Vagina (tissue), 2 donors: ENCODE results near the gene MAPRE2. TPM values are rescaled to one million over a fixed set of nuclear protein-coding genes. Genes with fewer than 3 reads are reported as not detected.

ENCODE experiments used
- DNase-seq, 2 donors: peaks; one replicate each; pipeline ENCODE4 v3.0.0-alpha.2; 2017; ENCODE audit errors: extremely low spot score in 2 of 2
- H3K27ac ChIP-seq: fragments of 200-600 bp; sonication (generic); one replicate; pipeline ENCODE4 v1.5.1; 2019
- H3K27me3 ChIP-seq: fragments of 200-600 bp; sonication (generic); one replicate; pipeline ENCODE4 v1.5.1; 2019
- H3K36me3 ChIP-seq, 2 donors: fragments of 200-600 bp; sonication (generic); one replicate each; pipeline ENCODE4 v1.5.1; 2017 to 2019
- H3K4me1 ChIP-seq: fragments of 200-600 bp; sonication (generic); one replicate; pipeline ENCODE4 v1.5.1; 2019
- H3K4me3 ChIP-seq, 2 donors: fragments of 200-600 bp; sonication (generic); 1 replicate in 1 of 2; 2 replicates in 1 of 2; pipeline ENCODE4 v1.5.1; 2016 to 2019
- H3K9me3 ChIP-seq: fragments of 200-600 bp; sonication (generic); one replicate; pipeline ENCODE4 v1.5.1; 2019
- POLR2A ChIP-seq, 2 donors: fragments of 450-650 bp; IDR thresholded peaks; one replicate each; pipeline ENCODE4 v1.6.1; 2017; ENCODE audit warnings: antibody characterized with exemption in 2 of 2, mild to moderate bottlenecking in 2 of 2, moderate library complexity in 2 of 2
- POLR2AphosphoS5 ChIP-seq, 2 donors: sonication (generic); formaldehyde crosslinking; IDR thresholded peaks; one replicate each; pipeline ENCODE4 v1.9.0; 2017; ENCODE audit warnings: antibody characterized with exemption in 2 of 2, mild to moderate bottlenecking in 2 of 2, low read depth in 1 of 2; ENCODE audit not compliant: insufficient read depth in 1 of 2
- intact Hi-C: fragments of 100-400 bp; cut with DNase I; formaldehyde crosslinking; loops from one replicate; pipeline ENCODE4 v1.15.1; 2023
- total RNA-seq: library from RNA; depleted of rRNA; stranded (reverse); fragments of >200 nt; gene quantifications from one replicate; pipeline ENCODE4 v1.2.3, GENCODE V29; 2016
- TF ChIP-seq, protein P1 (sequence below), 3 experiments: fragments of 450-650 bp in 2 of 3; fragments of 200-600 bp in 1 of 3; sonication (generic) in 1 of 3; IDR thresholded peaks; one replicate each; pipeline ENCODE4 v1.5.1; 2017 to 2019; ENCODE audit warnings: antibody characterized with exemption in 3 of 3, mild to moderate bottlenecking in 2 of 3, moderate library complexity in 2 of 3

The MAPRE2 gene
- 21.4 TPM for total RNA-seq

- Histone ChIP-seq H3K27me3 (no peaks in the 10 kb centered on the region), H3K9me3 (no peaks in the 10 kb centered on the region), H3K27ac (peak within 1 kb of the TSS; percentile 89), H3K4me1 (peaks cover 41% of the 10 kb centered on the region), H3K36me3 (no peaks in the 10 kb centered on the region), H3K4me3 (peak within 1 kb of the TSS; percentile 55 to 73)
- intact Hi-C loops: no loop called here
- DNase-seq: peak; percentile 98
- TF ChIP-seq, protein P1, sequence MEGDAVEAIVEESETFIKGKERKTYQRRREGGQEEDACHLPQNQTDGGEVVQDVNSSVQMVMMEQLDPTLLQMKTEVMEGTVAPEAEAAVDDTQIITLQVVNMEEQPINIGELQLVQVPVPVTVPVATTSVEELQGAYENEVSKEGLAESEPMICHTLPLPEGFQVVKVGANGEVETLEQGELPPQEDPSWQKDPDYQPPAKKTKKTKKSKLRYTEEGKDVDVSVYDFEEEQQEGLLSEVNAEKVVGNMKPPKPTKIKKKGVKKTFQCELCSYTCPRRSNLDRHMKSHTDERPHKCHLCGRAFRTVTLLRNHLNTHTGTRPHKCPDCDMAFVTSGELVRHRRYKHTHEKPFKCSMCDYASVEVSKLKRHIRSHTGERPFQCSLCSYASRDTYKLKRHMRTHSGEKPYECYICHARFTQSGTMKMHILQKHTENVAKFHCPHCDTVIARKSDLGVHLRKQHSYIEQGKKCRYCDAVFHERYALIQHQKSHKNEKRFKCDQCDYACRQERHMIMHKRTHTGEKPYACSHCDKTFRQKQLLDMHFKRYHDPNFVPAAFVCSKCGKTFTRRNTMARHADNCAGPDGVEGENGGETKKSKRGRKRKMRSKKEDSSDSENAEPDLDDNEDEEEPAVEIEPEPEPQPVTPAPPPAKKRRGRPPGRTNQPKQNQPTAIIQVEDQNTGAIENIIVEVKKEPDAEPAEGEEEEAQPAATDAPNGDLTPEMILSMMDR (IDR thresholded peaks at IDR 0.05): no peak
- TF ChIP-seq POLR2AphosphoS5 (IDR thresholded peaks at IDR 0.05; ENCODE audit: insufficient read depth in 1 of 2, low read depth in 1 of 2) (peak; percentile 86 to 99), POLR2A (IDR thresholded peaks at IDR 0.05) (peak; percentile 84 to 93)
Measured at GRCh38 chr18:35040988-35041814, at the start of gene MAPRE2. Gene MAPRE2, plus strand, starts transcription at chr18:35041413. Its CDS starts 127 bp downstream, at chr18:35041540.

DNA sequence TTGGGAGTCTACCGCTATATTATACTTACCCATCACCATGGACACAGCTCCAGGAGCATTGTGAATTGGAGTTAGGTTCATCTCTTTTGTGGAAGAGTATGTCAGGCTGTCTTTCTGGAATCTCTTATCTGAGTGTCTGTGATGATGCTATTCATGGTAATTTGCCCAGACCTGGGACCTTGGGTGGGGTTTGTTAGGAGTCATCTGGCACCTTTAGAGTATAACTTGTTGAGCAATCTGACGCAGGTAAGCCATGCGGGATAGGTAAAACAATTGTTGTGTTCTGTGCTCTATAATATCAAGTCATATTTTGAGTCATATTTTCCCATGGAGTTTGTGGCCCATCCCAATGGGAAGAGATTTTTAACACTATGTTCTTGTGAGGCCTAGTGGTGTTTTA lies 49.7 kb upstream of the MAPRE2 start:
- Histone ChIP-seq H3K4me1 (peaks cover 38% of the 10 kb centered on the region), H3K27ac (no peak overlapping the region), H3K36me3 (no peaks in the 10 kb centered on the region), H3K4me3 (no peak overlapping the region), H3K9me3 (no peaks in the 10 kb centered on the region), H3K27me3 (no peaks in the 10 kb centered on the region)
- intact Hi-C loops: no loop called here
- TF ChIP-seq, protein P1 (IDR thresholded peaks at IDR 0.05): no peak
- peak in 1 of 2 donors; percentile 20 for TF ChIP-seq POLR2AphosphoS5 (IDR thresholded peaks at IDR 0.05; ENCODE audit: insufficient read depth in 1 of 2, low read depth in 1 of 2)
- DNase-seq: no peak

DNA sequence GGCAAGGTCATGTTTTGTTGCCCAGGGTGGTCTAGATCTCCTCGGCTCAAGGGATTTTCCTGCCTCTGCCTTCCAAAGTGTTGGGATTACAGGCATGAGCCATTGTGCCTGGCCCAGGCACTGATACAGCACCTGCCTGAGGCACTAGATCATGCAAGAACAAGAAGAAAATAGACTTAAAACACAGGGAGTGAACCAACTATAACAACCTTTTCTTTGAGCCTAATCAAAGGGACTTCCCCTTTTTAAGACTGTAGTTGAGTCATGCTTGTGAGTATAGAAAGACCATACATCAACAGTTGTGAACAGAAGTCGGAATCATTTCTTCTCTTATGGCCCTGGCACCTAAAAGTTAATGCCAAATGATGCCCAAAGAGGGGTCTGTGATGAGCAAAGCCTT lies 47.9 kb upstream of the MAPRE2 start:
- intact Hi-C loops: no loop called here
- H3K27me3 ChIP-seq: no peaks in the 10 kb centered on the region
- DNase-seq: no peak
- H3K4me3 ChIP-seq: no peak overlapping the region
- no peaks in the 10 kb centered on the region for H3K36me3 ChIP-seq
- H3K9me3 ChIP-seq: no peaks in the 10 kb centered on the region
- TF ChIP-seq POLR2AphosphoS5 (IDR thresholded peaks at IDR 0.05; ENCODE audit: insufficient read depth in 1 of 2, low read depth in 1 of 2) (no peak), POLR2A (IDR thresholded peaks at IDR 0.05) (no peak)
- TF ChIP-seq, protein P1 (IDR thresholded peaks at IDR 0.05): no peak
- no peak overlapping the region for H3K27ac ChIP-seq
- H3K4me1 ChIP-seq: peaks cover 38% of the 10 kb centered on the region

- DNase-seq: no peak
- H3K27ac ChIP-seq: no peak overlapping the region
- H3K9me3 ChIP-seq: no peaks in the 10 kb centered on the region
- no peaks in the 10 kb centered on the region for H3K27me3 ChIP-seq
- no peaks in the 10 kb centered on the region for H3K36me3 ChIP-seq
- TF ChIP-seq, protein P1 (IDR thresholded peaks at IDR 0.05): no peak
- no peak for TF ChIP-seq POLR2AphosphoS5 (IDR thresholded peaks at IDR 0.05; ENCODE audit: insufficient read depth in 1 of 2, low read depth in 1 of 2)
- TF ChIP-seq POLR2A (IDR thresholded peaks at IDR 0.05): no peak
- H3K4me1 ChIP-seq: peaks cover 43% of the 10 kb centered on the region
- no peak overlapping the region for H3K4me3 ChIP-seq
- intact Hi-C loops: no loop called here
Measured at GRCh38 chr18:34995746-34996145, 45.5 kb upstream of the MAPRE2 start.

GRCh38 chr18:34998661-34999060 lies 42.6 kb upstream of the MAPRE2 start:
- Histone ChIP-seq H3K4me3 (no peak overlapping the region), H3K27ac (no peak overlapping the region), H3K4me1 (peaks cover 22% of the 10 kb centered on the region), H3K27me3 (no peaks in the 10 kb centered on the region), H3K36me3 (no peaks in the 10 kb centered on the region), H3K9me3 (no peaks in the 10 kb centered on the region)
- intact Hi-C loops: no loop called here
- DNase-seq: no peak
- TF ChIP-seq, protein P1 (IDR thresholded peaks at IDR 0.05): no peak
- TF ChIP-seq POLR2AphosphoS5 (IDR thresholded peaks at IDR 0.05; ENCODE audit: insufficient read depth in 1 of 2, low read depth in 1 of 2) (no peak), POLR2A (IDR thresholded peaks at IDR 0.05) (no peak)
